A549 (cell line): ENCODE data around the gene NRXN3.

Source experiments
- CBX2 ChIP-seq: fragments of 200-600 bp; sonication (generic); IDR thresholded peaks from 2 replicates; pipeline ENCODE4 v1.6.1; 2016; ENCODE audit warnings: low read depth, mild to moderate bottlenecking, borderline replicate concordance
- CTCF ChIP-seq: fragments of >200 bp; sonication (Bioruptor Twin); formaldehyde crosslinking; IDR thresholded peaks from 3 replicates; pipeline ENCODE4 v1.5.1; 2016
- HES2 ChIP-seq: fragments of >200 bp; sonication (Bioruptor Twin); formaldehyde crosslinking; IDR thresholded peaks from 2 replicates; pipeline ENCODE4 v1.6.1; 2016
- MAZ ChIP-seq: fragments of 150-350 bp; IDR thresholded peaks from 2 replicates; pipeline ENCODE4 v1.6.1; 2014; ENCODE audit warnings: antibody characterized with exemption, low read depth, low read length, borderline replicate concordance
- NPAS2 ChIP-seq: fragments of 250-450 bp; sonication (Bioruptor Pico); IDR thresholded peaks from 2 replicates; pipeline ENCODE4 v1.8.0; 2022; ENCODE audit warnings: mild to moderate bottlenecking, moderate library complexity, borderline replicate concordance
- POLR2A ChIP-seq: IDR thresholded peaks from 2 replicates; pipeline ENCODE4 v1.6.1; 2012; ENCODE audit warnings: mild to moderate bottlenecking, low read length
- RCOR1 ChIP-seq: fragments of 150-350 bp; IDR thresholded peaks from 2 replicates; pipeline ENCODE4 v1.6.1; 2014; ENCODE audit warnings: antibody characterized with exemption, low read length, low read depth
- REST ChIP-seq: fragments of 200-600 bp; sonication (generic); IDR thresholded peaks from 2 replicates; pipeline ENCODE4 v1.6.1; 2016; ENCODE audit warnings: antibody characterized with exemption, mild to moderate bottlenecking, moderate library complexity
- RFX5 ChIP-seq: fragments of 450-650 bp; IDR thresholded peaks from 2 replicates; pipeline ENCODE4 v1.7.1; 2014; ENCODE audit warnings: antibody characterized with exemption, mild to moderate bottlenecking, moderate library complexity
- SREBF2 ChIP-seq: fragments of 450-650 bp; IDR thresholded peaks from 2 replicates; pipeline ENCODE4 v1.6.1; 2014; ENCODE audit warnings: mild to moderate bottlenecking, moderate library complexity
- USF2 ChIP-seq: fragments of 450-650 bp; IDR thresholded peaks from 2 replicates; pipeline ENCODE4 v1.6.1; 2014; ENCODE audit warnings: antibody characterized with exemption

- no peak for TF ChIP-seq MAZ
- TF ChIP-seq CTCF, result no peak
- TF ChIP-seq REST, result no peak
- no peak for TF ChIP-seq RCOR1
- TF ChIP-seq USF2, result no peak
- no peak for TF ChIP-seq POLR2A
- no peak for TF ChIP-seq HES2
- TF ChIP-seq CBX2, result no peak
- TF ChIP-seq RFX5, result no peak
- no peak for TF ChIP-seq NPAS2 (CRISPR knock-in tag)
- TF ChIP-seq SREBF2, result no peak
These were observed 912.7 kb downstream of the NRXN3 start for GRCh38 chr14:79082883-79083282.
